Measurements from ENCODE around the gene AP5Z1. TPM values are rescaled to one million over a fixed set of nuclear protein-coding genes. Genes with fewer than 3 reads are reported as not detected.

AP5Z1 gene
- total RNA-seq, 1 experiment from 2014 or later = 38.3 TPM

GRCh38 chr7:4754433-4755010 is 20.9 kb upstream of the AP5Z1 start:
- Histone ChIP-seq H2AK5ac (ENCODE audit: insufficient read length, low read length) (no peak overlapping the region), H3K4me2 (ENCODE audit: insufficient read depth, insufficient read length, low read length) (no peak overlapping the region), H2BK120ac (ENCODE audit: low read depth, low read length, poor library complexity, severe bottlenecking) (no peak overlapping the region), H3K23me2 (ENCODE audit: insufficient read length, low read depth, low read length, poor library complexity, severe bottlenecking) (no peaks in the 10 kb centered on the region), H2BK5ac (ENCODE audit: insufficient read length, low read length) (no peak overlapping the region), H4K5ac (ENCODE audit: insufficient read length, low read depth, low read length) (no peak overlapping the region), H2AFZ (ENCODE audit: low read length) (no peak overlapping the region), H3K23ac (ENCODE audit: insufficient read length, low read depth, low read length) (no peak overlapping the region), H3K27me3 (ENCODE audit: insufficient read depth, low read length) (no peaks in the 10 kb centered on the region), H3K4ac (ENCODE audit: low read depth, low read length) (no peak overlapping the region), H3K14ac (ENCODE audit: insufficient read depth, low read length) (no peak overlapping the region), H3K4me1 (ENCODE audit: insufficient read depth, low read length) (no peaks in the 10 kb centered on the region), H3K79me1 (ENCODE audit: insufficient read depth, low read depth, low read length, poor library complexity, severe bottlenecking) (no peaks in the 10 kb centered on the region), H3T11ph (ENCODE audit: low read length) (no peak overlapping the region), H3K9ac (ENCODE audit: extremely low read depth, insufficient read length, low read length) (no peak overlapping the region), H2BK15ac (ENCODE audit: low read depth, low read length) (no peak overlapping the region), H4K20me1 (ENCODE audit: control insufficient read depth, insufficient read depth, insufficient read length) (no peaks in the 10 kb centered on the region), H4K91ac (ENCODE audit: insufficient read length, low read depth, low read length) (no peak overlapping the region), H2BK12ac (ENCODE audit: insufficient read length, low read depth, low read length) (no peak overlapping the region), H3K9me3 (ENCODE audit: control insufficient read depth, low read depth, low read length) (no peaks in the 10 kb centered on the region), H3K18ac (ENCODE audit: insufficient read length, low read depth, low read length) (no peak overlapping the region), H2BK20ac (ENCODE audit: low read depth, low read length, poor library complexity, severe bottlenecking) (no peak overlapping the region), H4K8ac (replicated peaks; ENCODE audit: insufficient read length, low read depth, low read length) (no peak overlapping the region), H3K56ac (ENCODE audit: insufficient read length, low read depth, low read length) (no peak overlapping the region), H3K79me2 (ENCODE audit: insufficient read depth, low read length) (no peaks in the 10 kb centered on the region), H3K27ac (ENCODE audit: insufficient read length, low read depth, low read length) (no peak overlapping the region)
- no peak overlapping the region for H3K4me3 Mint-ChIP-seq
- H3K9me3 Mint-ChIP-seq = no peaks in the 10 kb centered on the region
- WGBS (ENCODE audit: extremely low coverage, insufficient read length, low lambda C conversion rate) = no CpG with 5 or more reads among the region's 36 CpGs
- DNase-seq = no peak
- peaks cover 5 to 10% (median 9%) of the 10 kb centered on the region in 3 experiments; a peak in 5 of 7 replicates for H3K36me3 Mint-ChIP-seq (ENCODE audit: insufficient read depth in 1 of 3, low read depth in 3 of 3)
- H3K27ac Mint-ChIP-seq = no peak overlapping the region
- peaks cover 8% of the 10 kb centered on the region for H3K27me3 Mint-ChIP-seq (ENCODE audit: low read depth)
- no peak for TF ChIP-seq CTCF (conservative IDR thresholded peaks at IDR 0.05)
- no peaks in the 10 kb centered on the region for H3K4me1 Mint-ChIP-seq

All from H9 (cell line).